Measurements from ENCODE around the gene PTCH1.

PTCH1 gene

DNA sequence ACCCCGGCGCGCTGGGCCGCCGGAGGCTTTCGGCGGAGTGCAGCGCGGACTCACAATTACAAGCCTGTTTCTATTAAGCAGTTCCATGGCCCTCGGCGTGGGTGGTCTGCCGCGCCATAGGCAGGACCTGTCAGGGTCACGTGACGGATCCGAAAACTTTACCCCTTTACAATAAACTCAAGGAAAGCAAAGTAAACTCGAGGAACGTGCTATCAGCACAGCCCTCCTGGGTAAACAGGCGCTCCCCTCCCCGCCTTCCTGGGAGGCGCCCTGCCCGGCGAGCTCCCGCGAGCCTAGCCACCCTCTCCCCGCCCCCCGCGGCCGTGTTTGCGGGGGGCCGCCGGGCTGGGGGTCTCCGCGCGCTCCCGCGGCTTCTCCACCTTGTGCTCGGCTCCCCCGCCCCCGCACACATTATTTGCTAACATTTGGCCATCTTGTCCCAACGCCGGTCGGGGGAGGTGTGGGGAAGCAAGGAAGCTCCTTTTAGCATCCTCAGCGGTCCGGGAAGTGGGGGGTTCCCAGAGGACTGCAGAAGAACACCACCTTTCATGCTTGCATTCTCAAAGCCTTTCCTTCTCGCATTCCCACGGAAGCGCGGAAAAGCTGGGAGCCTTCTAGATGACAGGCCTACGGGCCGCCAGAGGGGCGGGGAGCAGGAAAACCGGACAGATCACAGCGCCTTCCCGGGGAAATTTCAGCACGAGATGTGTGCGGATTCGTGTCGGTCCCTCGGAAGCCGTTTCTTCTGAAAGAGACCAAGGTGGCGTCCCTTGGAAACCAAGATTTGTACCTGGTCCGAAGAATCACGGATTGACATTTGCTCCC, at the start of gene PTCH1:
TSS of gene PTCH1 (minus strand) at position 238 of the 825 bp plus-strand sequence.
- CTCF ChIA-PET = no interaction called here
- Mint-ChIP-seq H3K4me3 (peak within 1 kb of the TSS; percentile 86), H3K4me1 (peaks cover 19% of the 10 kb centered on the region), H3K27me3 (peaks cover 91% of the 10 kb centered on the region), H3K27ac (no peak within 1 kb of the TSS), H3K36me3 (peaks cover 2% of the 10 kb centered on the region), H3K9me3 (peaks cover 7% of the 10 kb centered on the region)
- DNase-seq = peak; percentile 54

DNA sequence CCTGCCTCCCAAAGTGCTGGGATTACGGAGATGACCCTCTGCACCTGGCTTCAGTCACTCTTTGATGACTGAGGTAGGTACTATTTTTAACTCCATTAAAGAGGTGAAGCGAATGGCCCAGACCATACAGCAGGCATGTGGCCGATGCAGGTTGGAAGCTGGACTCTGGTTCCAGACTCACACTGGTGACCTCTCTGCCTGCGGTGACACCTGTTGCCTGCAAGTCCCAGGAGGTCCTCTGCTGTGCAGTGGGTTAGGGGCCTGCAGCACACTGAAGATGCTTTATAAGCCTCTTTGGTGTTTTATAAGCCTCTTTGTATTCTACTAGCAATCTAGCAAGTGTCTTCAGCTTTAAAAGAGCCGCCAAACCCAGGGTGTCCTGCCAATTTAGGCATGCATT, 49.2 kb upstream of the PTCH1 start:
- CTCF ChIA-PET = no interaction called here
- H3K36me3 Mint-ChIP-seq = no peaks in the 10 kb centered on the region

DNA sequence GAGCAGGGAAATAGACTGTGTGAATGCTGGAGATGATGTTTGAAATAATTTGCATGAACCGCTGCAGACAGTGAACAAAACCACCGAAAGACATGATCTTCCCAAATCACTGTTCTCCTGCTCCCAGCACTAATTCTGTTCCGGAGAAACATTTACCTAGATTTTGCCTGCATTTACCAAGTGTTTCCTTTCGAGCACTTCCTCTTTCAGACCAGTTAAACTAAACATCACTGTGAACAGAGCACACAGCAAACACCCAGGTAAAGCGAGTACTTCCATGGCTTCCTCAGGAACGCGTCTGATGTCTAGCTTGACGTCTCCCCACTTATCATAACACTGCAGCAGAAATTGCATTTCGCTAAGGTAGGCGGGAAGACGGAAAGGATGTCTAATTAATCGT, 45.1 kb upstream of the PTCH1 start:
- Mint-ChIP-seq H3K4me3 (no peak overlapping the region), H3K36me3 (no peaks in the 10 kb centered on the region), H3K27ac (no peak overlapping the region), H3K27me3 (peaks cover 48% of the 10 kb centered on the region), H3K4me1 (no peaks in the 10 kb centered on the region), H3K9me3 (peaks cover 5% of the 10 kb centered on the region)
- CTCF ChIA-PET = no interaction called here
- DNase-seq = no peak

More for the DNA sequence above, 49.2 kb upstream of the PTCH1 start:
- peaks cover 12% of the 10 kb centered on the region for H3K4me1 Mint-ChIP-seq
- H3K27me3 Mint-ChIP-seq = peaks cover 50% of the 10 kb centered on the region
- no peak overlapping the region for H3K27ac Mint-ChIP-seq
- no peaks in the 10 kb centered on the region for H3K9me3 Mint-ChIP-seq
- DNase-seq = no peak
- H3K4me3 Mint-ChIP-seq = no peak overlapping the region

DNA sequence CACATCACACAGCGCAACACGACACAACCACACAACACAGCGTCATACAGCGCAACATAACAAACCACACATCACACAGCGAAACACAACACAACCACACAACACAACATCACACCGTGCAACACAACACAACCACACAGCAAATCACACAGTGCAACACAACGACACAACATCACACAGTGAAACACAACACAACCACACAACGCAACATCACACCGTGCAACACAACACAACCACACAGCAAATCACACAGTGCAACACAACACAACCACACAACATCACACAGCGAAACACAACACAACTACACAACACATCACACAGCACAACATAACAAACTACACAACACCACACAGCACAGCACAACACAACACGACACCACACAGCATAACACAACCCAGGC, 40.4 kb upstream of the PTCH1 start:
- no peak overlapping the region for H3K4me3 Mint-ChIP-seq
- no peak overlapping the region for H3K27ac Mint-ChIP-seq
- H3K27me3 Mint-ChIP-seq = peaks cover 63% of the 10 kb centered on the region
- DNase-seq = no peak
- H3K36me3 Mint-ChIP-seq = no peaks in the 10 kb centered on the region
- no peaks in the 10 kb centered on the region for H3K4me1 Mint-ChIP-seq
- CTCF ChIA-PET = no interaction called here
- H3K9me3 Mint-ChIP-seq = peaks cover 5% of the 10 kb centered on the region

DNA sequence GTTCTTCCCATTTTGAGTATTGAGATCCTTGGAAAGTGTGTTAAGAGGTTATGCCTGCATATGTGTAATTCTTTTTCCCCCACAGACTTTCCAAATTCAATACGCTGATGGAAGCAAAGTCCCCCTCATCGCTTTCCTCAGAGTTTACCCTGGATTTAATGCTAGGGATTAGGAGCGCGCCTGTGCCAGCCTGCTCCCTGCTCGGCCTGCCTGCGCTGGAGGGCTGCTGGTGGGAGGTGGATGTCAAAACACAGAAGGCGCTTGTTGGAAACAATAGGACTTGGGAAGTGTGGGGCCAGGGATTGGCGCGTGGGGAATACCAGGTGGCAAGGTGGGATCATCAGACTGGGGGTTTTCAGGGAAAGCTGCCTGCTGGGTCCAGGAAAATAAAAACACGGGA, 39.8 kb upstream of the PTCH1 start:
- H3K36me3 Mint-ChIP-seq = no peaks in the 10 kb centered on the region
- H3K27me3 Mint-ChIP-seq = peaks cover 62% of the 10 kb centered on the region
- CTCF ChIA-PET = no interaction called here
- no peaks in the 10 kb centered on the region for H3K4me1 Mint-ChIP-seq
- H3K4me3 Mint-ChIP-seq = no peak overlapping the region
- no peak for DNase-seq
- H3K27ac Mint-ChIP-seq = no peak overlapping the region
- peaks cover 5% of the 10 kb centered on the region for H3K9me3 Mint-ChIP-seq

DNA sequence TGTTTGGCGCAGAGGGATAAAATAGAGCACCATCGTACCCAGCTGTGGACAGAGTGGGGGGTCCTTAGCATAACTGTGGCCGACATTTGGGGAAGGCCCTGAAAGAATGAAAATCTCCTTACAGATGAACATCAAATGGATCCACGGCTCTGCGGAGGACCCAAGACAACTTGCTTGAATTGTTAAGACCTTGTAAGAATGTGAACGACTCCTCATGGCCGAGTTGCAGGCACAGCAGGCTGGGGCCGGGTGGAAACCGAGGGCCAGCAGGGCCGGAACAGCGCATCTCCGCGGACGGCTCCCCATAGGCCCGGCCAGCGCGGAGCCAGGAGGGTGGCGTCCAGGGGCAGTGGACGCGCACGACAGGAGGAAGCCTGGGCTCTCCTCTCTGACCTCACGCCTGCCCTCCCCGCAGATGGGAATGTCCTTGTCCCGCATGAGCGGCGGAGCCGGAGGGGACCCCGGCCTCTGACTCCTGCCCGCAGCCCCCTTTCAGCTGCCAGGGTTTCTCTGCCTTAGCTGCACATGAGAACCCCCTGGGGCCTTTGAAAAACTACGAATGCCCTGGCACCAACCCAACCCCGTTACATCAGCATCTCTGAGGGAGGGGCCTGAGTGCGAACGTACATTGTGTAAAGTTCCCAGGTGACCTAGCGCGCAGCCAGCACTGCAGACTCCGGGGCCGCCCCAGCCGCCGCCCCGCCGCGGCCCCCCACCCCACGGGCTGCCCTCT, 36.2 kb upstream of the PTCH1 start:
- no peaks in the 10 kb centered on the region for H3K4me1 Mint-ChIP-seq
- peaks cover 61% of the 10 kb centered on the region for H3K27me3 Mint-ChIP-seq
- H3K9me3 Mint-ChIP-seq = peaks cover 5% of the 10 kb centered on the region
- no peak overlapping the region for H3K4me3 Mint-ChIP-seq
- H3K36me3 Mint-ChIP-seq = no peaks in the 10 kb centered on the region
- no peak overlapping the region for H3K27ac Mint-ChIP-seq
- no peak for DNase-seq
- CTCF ChIA-PET = no interaction called here

DNA sequence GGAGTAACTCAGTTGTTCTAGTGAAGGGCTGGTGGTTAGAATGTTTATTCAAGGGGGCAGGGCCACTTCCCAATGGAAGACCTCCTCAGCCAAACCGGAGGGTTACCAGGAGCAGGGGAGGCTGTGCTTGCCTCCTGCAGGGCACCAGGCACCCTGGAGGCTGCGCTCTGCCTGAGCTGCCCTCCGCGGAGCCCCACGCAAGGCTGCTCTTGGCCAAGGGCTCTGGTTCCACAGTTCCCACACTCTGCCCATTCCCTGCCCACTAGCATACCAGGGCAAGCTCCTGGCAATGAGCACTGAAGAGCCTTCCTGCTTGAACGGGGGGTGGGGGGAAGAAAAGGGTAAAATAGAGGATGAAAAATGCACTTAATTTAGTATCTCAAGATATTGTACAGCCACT, 35.5 kb upstream of the PTCH1 start:
- no peaks in the 10 kb centered on the region for H3K4me1 Mint-ChIP-seq
- peaks cover 3% of the 10 kb centered on the region for H3K9me3 Mint-ChIP-seq
- no peak for DNase-seq
- CTCF ChIA-PET = no interaction called here
- H3K27ac Mint-ChIP-seq = no peak overlapping the region
- H3K27me3 Mint-ChIP-seq = peaks cover 58% of the 10 kb centered on the region
- H3K36me3 Mint-ChIP-seq = no peaks in the 10 kb centered on the region
- H3K4me3 Mint-ChIP-seq = no peak overlapping the region

DNA sequence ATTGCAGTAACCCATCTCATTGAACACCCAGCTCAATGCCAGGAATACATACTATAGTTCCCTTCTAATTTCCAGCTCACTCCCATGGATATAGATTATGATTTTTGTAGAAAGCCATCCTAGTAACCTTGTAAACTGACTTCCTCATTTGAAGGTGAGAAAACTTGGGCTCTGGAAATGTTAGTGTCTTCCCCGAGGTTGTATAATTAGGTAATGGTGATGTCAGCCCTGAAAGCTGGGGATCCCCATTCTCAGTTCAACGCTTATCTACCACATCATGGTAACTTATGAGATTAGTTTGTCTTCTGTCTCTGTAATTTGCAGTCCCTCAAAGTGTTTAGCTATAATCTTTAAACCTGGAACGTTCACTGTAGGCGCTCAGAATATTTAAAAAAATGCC, 34.6 kb upstream of the PTCH1 start:
- CTCF ChIA-PET = interaction anchor here (0.6 kb wide), 1 partner anchor 114 kb away, joined by 3 read pairs; no protein-coding TSS in a partner anchor
- DNase-seq = no peak
- Mint-ChIP-seq H3K27me3 (peaks cover 56% of the 10 kb centered on the region), H3K4me3 (no peak overlapping the region), H3K36me3 (no peaks in the 10 kb centered on the region), H3K27ac (no peak overlapping the region), H3K9me3 (no peaks in the 10 kb centered on the region), H3K4me1 (no peaks in the 10 kb centered on the region)

DNA sequence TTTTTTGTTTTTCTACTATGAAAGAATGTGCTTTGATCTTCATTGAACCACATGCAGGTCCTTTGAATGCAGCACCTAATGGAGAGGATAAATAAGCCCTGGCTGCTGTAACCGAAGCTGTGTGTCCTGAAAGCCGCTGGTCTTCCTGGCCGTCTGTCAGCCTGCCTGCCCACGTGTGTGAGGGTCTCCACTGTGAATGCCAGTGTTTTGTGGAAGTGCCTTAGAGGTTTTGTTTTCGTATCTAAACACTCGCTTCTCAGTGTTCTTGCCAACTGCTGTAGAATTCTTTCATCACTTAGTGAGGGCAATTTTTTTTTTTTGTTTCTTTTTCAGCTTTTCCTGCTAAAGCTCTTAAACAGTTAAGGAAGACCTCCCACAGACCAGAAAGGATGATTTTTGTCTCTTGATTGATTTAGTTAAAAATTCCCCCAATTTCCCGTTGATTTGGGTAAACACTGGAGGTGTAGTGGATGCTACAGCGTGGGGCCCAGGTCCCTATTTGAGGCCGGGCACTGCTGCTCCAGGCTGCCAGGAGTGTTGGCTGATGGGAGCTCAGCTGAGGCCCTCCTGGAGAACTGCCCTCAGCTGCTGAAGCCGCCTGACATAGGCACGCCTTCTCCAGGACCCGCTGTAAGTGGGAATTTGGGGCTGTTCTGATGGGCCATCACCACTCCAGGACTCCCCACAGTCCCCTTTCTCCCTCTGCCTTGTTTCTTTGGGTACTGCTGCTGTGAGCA, 29.2 kb upstream of the PTCH1 start:
- Mint-ChIP-seq H3K4me3 (no peak overlapping the region), H3K27ac (no peak overlapping the region), H3K36me3 (no peaks in the 10 kb centered on the region), H3K9me3 (no peaks in the 10 kb centered on the region), H3K27me3 (peaks cover 14% of the 10 kb centered on the region), H3K4me1 (no peaks in the 10 kb centered on the region)
- CTCF ChIA-PET = no interaction called here
- no peak for DNase-seq

DNA sequence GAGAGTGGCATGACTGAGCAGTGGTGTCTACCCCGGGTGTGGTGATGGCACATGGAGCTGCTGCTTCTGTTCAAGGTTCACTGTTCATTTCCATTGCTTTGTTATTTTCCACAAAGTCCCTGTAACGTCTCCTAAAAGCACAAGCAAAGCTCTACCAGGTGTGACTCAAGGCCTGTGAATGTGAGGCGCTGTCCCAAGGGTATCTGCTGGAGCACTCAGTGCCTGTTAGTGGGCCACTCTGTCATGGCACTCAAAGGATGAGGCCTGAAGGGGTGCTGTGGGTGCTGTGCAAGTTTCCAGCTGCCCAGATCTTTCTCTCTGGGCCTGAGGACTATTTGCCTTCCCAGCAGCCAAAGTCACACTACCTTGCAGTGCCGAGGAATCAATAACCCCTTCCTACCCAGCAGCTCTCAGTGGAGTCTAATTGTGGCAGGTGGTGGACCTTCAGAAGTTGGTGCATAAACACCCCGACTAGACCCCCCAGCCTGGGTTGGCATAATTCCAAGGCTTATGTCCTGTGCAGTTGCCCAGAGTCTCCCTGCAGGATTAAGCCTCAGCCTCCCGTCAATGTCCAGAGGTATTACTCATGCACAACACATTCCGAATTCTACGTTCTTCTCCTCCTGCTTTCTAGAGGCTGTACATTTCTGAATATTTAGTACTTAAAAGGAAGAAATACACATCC, 17.4 kb upstream of the PTCH1 start:
- no peak for DNase-seq
- CTCF ChIA-PET = no interaction called here
- Mint-ChIP-seq H3K4me1 (no peaks in the 10 kb centered on the region), H3K27me3 (peaks cover 28% of the 10 kb centered on the region), H3K36me3 (no peaks in the 10 kb centered on the region), H3K9me3 (no peaks in the 10 kb centered on the region), H3K27ac (no peak overlapping the region), H3K4me3 (no peak overlapping the region)

DNA sequence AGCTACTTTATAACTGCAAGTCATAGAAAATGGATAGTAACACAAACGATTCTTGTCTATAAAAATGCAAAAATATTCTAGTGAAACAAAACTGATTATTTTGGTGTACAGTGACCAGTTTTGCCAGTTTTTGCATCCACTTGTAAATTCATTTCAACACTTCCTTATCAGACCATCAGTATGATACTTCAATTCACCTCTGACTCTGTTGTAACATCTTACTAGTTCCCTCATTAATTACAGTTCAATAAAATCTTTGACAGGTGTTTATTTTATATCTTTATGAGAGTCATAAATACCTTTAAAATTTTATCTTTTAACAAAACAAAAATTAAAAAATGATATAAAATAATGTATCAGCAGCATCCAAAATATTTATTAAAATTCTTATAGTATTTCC, 13.1 kb upstream of the PTCH1 start:
- Mint-ChIP-seq H3K4me3 (no peak overlapping the region), H3K9me3 (no peaks in the 10 kb centered on the region), H3K36me3 (no peaks in the 10 kb centered on the region), H3K4me1 (no peaks in the 10 kb centered on the region), H3K27me3 (peaks cover 53% of the 10 kb centered on the region), H3K27ac (no peak overlapping the region)
- CTCF ChIA-PET = no interaction called here
- no peak for DNase-seq

DNA sequence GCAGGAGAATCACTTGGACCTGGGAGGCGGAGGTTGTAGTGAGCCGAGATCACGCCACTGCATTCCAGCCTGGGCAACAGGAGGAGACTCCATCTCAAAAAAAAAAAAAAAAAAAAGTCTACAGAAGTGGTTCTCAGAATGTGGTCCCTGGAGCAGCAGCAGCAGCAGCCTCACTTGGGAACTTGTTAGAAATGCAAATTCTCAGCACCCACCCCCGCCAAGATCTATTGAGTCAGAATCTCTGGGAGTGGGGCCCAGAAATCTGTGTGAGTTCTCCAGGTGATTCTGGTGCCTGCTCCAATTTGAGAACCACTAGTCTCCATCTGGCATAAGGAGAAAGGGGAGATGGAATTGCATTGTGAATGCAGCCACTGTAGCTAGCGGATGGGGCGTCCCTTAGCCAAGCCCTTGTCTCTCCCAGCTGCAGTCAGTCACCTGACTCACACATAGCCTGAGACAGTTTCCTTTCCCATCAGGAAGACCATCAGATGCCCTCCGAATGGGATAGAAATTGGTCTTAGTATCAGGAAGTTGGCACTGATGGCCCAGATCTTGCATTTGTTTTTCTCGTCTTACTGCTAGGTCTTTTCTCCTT, 12.2 kb upstream of the PTCH1 start:
- CTCF ChIA-PET = no interaction called here

DNA sequence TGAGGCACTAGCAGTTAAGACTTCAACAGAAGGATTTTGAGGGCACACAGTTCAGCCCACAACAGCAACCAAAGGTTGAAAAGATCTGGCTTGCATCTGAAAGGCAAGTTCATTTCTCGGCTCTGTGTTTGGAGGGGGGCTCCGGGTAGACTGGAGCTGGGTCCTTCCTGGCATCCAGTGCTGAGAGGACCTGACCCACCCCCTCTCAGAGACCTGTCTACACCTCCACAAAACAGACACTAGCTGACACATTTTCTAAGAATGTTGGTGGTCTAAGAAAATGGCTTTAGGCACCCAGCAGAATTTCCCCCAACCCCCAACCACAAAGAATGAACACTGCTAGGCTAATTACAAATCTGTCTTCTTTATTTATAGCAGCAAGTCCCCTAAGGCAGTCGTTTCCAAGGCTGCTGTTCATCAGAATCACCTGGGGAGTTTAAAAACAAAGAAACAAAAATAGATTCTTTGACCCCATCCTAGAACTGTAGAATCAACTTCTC, 6.2 kb upstream of the PTCH1 start:
- Mint-ChIP-seq H3K27ac (no peak overlapping the region), H3K9me3 (peaks cover 9% of the 10 kb centered on the region), H3K36me3 (no peaks in the 10 kb centered on the region), H3K4me1 (no peaks in the 10 kb centered on the region), H3K4me3 (no peak overlapping the region), H3K27me3 (peaks cover 54% of the 10 kb centered on the region)
- CTCF ChIA-PET = no interaction called here
- no peak for DNase-seq

More for the DNA sequence above, 12.2 kb upstream of the PTCH1 start:
- Mint-ChIP-seq H3K9me3 (no peaks in the 10 kb centered on the region), H3K27ac (no peak overlapping the region), H3K27me3 (peaks cover 47% of the 10 kb centered on the region), H3K4me3 (no peak overlapping the region), H3K36me3 (no peaks in the 10 kb centered on the region), H3K4me1 (no peaks in the 10 kb centered on the region)
- no peak for DNase-seq

DNA sequence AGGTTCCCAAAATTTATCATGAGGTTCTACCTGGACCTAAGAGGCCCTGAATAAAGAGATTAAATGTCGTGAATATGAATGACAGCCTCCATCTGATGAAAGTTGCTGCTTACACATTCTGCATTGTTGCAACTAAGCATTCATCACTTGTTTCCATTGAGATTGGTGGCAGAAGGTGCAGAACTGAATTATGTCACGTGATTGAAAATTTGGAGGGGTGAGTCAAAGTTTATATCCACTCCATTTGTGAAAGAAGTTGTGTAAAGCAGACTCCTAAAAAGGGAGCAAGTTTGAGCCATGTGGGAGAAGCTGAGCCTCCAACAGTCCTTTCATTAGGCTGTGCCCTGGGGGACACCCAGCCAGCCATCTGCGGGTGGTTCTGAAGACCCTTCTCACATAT, 4.9 kb upstream of the PTCH1 start:
- CTCF ChIA-PET = no interaction called here
- no peak overlapping the region for H3K27ac Mint-ChIP-seq
- no peaks in the 10 kb centered on the region for H3K36me3 Mint-ChIP-seq

More for the DNA sequence above, 4.9 kb upstream of the PTCH1 start:
- Mint-ChIP-seq H3K4me3 (no peak overlapping the region), H3K27me3 (peaks cover 58% of the 10 kb centered on the region), H3K4me1 (peaks cover under 1% of the 10 kb centered on the region), H3K9me3 (peaks cover 9% of the 10 kb centered on the region)
- DNase-seq = no peak
